Activated CD4-positive, alpha-beta memory T cell treated with anti-CD3 and anti-CD28 coated beads, Interleukin-2, amount 10 ng/mL, durations not matched to agents 7 days and 5 days (primary cell): Measurements from ENCODE around the gene CX3CL1. TPM values are rescaled to one million over a fixed set of nuclear protein-coding genes. Genes with fewer than 3 reads are reported as not detected.
"Not testable (repeated sequence)": the region's sequence is repeated elsewhere in the genome, so short reads cannot be mapped to it uniquely, and the experiment has no call there.

Experiments used
- CTCF ChIA-PET: fragments of 350-600 bp; sonication (Branson Sonifier 250); formaldehyde crosslinking; loops from one replicate; lab custom pipeline; 2021; ENCODE audit warnings: antibody characterized with exemption, inconsistent platforms; lab: Charles Lee
- POLR2A ChIA-PET: fragments of 350-600 bp; sonication (Branson Sonifier 250); formaldehyde crosslinking; loops from one replicate; lab custom pipeline; 2021; ENCODE audit warnings: antibody characterized with exemption; lab: Charles Lee
- DNase-seq: peaks from one replicate; pipeline ENCODE4 v3.0.0-alpha.2; 2020
- H3K27ac Mint-ChIP-seq: one replicate; pipeline ENCODE4 v1.8.0; 2021; ENCODE audit warnings: mild to moderate bottlenecking, mixed read lengths
- H3K27me3 Mint-ChIP-seq: one replicate; pipeline ENCODE4 v1.8.0; 2021; ENCODE audit warnings: mixed read lengths
- H3K36me3 Mint-ChIP-seq: one replicate; pipeline ENCODE4 v1.8.0; 2021; ENCODE audit warnings: low read depth, mixed read lengths
- H3K4me1 Mint-ChIP-seq: one replicate; pipeline ENCODE4 v1.8.0; 2021; ENCODE audit warnings: mixed read lengths
- H3K4me3 Mint-ChIP-seq: one replicate; pipeline ENCODE4 v1.8.0; 2021; ENCODE audit warnings: mild to moderate bottlenecking, mixed read lengths
- H3K9me3 Mint-ChIP-seq: one replicate; pipeline ENCODE4 v1.8.0; 2021; ENCODE audit warnings: mixed read lengths
- total RNA-seq, 2 experiments: library from RNA; stranded (reverse); gene quantifications; one replicate each; pipeline ENCODE4 v1.2.3, GENCODE V29; 2021

The CX3CL1 gene
- total RNA-seq, 2 experiments from 2014 or later: not detected

DNA sequence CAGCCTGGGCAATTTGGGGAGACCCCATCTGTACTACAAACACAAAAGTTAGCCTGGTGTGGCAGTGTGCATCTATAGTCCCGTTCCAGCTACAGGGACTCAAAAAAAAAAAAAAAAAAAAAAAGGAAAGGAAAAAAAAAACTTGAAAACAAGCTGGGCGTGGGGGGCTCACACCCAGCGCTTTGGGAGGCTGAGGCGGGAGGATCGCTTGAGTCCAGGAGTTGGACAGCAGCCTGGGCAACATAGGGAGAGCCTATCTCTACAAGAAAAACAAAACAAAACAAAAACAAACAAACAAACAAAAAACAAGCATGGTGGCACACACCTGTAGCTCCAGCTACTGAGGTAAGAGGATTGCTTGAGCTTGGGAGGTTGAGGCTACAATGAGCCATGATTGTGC lies 19.4 kb downstream of the CX3CL1 start:
- H3K27me3 Mint-ChIP-seq: peaks cover 4% of the 10 kb centered on the region
- H3K4me3 Mint-ChIP-seq: no peak overlapping the region
- H3K9me3 Mint-ChIP-seq: peaks cover 5% of the 10 kb centered on the region
- ChIA-PET POLR2A (no interaction called here), CTCF (interaction anchor here (0.6 kb wide), 1 partner anchor 37 kb away, joined by 3 read pairs; no protein-coding TSS in a partner anchor)
- no peak overlapping the region for H3K27ac Mint-ChIP-seq
- H3K4me1 Mint-ChIP-seq: peaks cover 6% of the 10 kb centered on the region
- no peaks in the 10 kb centered on the region for H3K36me3 Mint-ChIP-seq
- DNase-seq: no peak

DNA sequence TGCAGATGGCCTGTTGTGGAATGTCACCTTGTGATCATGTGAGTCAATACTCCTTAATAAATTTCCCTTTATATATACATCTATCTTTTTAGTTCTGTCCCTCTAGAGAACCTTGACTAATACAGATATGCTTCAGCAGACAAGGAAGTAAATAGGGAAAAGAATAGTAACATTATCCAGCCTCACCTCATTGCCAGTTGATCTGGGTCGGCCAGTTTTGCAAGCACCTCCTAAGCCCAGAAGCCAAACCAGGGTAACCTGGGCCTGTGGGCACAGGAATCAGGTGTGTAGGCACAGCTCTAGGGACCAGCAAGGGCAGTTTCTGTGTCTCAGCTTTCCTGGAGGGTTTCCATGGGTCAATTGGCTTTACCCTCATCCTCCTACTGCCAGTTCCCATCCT lies 20.4 kb downstream of the CX3CL1 start:
- ChIA-PET POLR2A (no interaction called here), CTCF (no interaction called here)
- no peak overlapping the region for H3K27ac Mint-ChIP-seq
- no peak overlapping the region for H3K4me3 Mint-ChIP-seq
- H3K4me1 Mint-ChIP-seq: peaks cover 6% of the 10 kb centered on the region
- DNase-seq: no peak
- peaks cover 5% of the 10 kb centered on the region for H3K9me3 Mint-ChIP-seq
- H3K27me3 Mint-ChIP-seq: peaks cover 6% of the 10 kb centered on the region
- H3K36me3 Mint-ChIP-seq: no peaks in the 10 kb centered on the region

DNA sequence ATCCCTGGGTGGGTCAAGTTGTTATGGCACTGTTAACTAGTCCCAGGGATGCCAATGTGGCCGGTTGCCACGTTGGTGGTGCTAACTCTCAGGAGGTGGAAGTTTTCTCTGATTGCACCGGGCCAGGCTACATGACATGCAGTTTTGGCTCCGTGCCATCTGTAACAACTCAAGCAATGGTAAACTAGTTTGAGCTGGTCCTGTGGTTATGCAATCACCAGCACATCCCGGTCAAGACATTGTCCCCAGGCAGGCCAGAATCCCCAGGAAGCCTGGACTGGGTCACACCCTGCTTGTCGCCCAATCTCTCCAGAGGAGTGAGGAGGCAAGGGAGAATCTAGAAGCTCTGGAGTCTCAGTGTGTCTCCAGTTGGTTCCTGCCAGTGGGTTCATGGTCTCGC lies 22.2 kb downstream of the CX3CL1 start:
- no peak overlapping the region for H3K4me3 Mint-ChIP-seq
- no peaks in the 10 kb centered on the region for H3K4me1 Mint-ChIP-seq
- H3K9me3 Mint-ChIP-seq: no peaks in the 10 kb centered on the region
- DNase-seq: no peak
- ChIA-PET POLR2A (no interaction called here), CTCF (no interaction called here)
- H3K27ac Mint-ChIP-seq: no peak overlapping the region
- peaks cover 6% of the 10 kb centered on the region for H3K27me3 Mint-ChIP-seq
- H3K36me3 Mint-ChIP-seq: no peaks in the 10 kb centered on the region

DNA sequence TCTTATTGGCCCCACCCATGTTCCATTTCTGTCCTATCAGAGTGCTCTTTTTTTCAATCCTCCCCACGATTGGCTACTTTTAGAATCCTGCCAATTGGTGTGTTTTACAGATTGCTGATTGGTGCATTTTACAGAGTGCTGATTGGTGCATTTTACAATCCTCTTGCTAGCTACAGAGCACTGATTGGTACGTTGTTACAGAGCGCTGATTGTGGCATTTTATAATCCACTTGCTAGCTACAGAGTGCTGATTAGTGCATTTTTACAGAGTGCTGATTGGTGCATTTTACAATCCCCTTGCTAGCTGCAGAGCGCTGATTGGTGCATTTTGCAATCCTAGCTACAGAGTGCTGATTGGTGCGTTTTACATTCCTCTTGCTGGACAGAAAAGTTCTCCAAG lies 22.7 kb downstream of the CX3CL1 start:
- Mint-ChIP-seq H3K36me3 (no peaks in the 10 kb centered on the region), H3K9me3 (no peaks in the 10 kb centered on the region), H3K4me3 (no peak overlapping the region), H3K27me3 (peaks cover 6% of the 10 kb centered on the region), H3K27ac (no peak overlapping the region), H3K4me1 (no peaks in the 10 kb centered on the region)
- ChIA-PET POLR2A (no interaction called here), CTCF (no interaction called here)
- no peak for DNase-seq

DNA sequence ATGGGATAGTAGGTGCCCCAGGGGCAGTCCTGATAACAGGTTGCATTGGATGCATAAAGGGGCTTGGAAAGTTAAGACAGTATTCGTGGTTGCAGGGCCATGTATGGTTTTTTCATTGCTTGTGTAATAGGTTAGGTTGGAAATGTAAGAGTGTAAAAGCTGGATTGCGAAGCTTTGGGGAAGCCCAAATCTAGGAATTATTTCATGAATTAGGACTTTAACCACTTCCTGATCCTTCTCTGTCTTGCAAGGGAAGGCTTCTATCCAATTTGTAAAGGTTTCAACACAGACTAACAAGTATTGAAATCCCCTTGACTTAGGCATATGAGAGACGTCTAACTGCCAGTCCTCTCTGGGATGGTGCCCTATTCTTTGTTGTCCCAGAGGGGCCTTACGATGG lies 24.5 kb downstream of the CX3CL1 start:
- no peak for DNase-seq
- ChIA-PET CTCF (interaction anchor here (1.6 kb wide), 1 partner anchor 96 kb away, joined by 3 read pairs; no protein-coding TSS in a partner anchor), POLR2A (no interaction called here)
- no peaks in the 10 kb centered on the region for H3K36me3 Mint-ChIP-seq
- no peak overlapping the region for H3K4me3 Mint-ChIP-seq
- H3K4me1 Mint-ChIP-seq: no peaks in the 10 kb centered on the region
- no peaks in the 10 kb centered on the region for H3K9me3 Mint-ChIP-seq
- peaks cover 2% of the 10 kb centered on the region for H3K27me3 Mint-ChIP-seq
- no peak overlapping the region for H3K27ac Mint-ChIP-seq

DNA sequence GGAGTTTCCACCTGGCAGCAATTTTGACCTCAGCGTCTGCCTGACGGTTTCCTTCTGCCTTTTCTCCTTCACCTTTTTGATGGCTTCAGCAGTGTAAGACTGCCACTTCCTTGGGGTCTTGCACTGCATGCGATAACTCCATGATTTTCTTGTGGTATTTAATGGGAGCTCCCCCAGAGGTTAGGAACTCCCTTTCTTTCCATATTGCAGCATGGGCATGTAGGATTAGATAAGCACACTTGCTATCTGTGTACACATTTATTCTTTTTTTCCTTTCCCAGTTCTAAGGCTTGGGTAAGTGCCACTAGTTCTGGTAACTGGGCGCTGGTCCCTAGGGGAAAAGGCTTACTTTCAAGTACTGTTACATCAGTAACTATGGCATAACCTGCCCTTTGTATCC lies 25.2 kb downstream of the CX3CL1 start:
- H3K27ac Mint-ChIP-seq, H3K36me3 Mint-ChIP-seq, H3K9me3 Mint-ChIP-seq, H3K4me1 Mint-ChIP-seq, H3K4me3 Mint-ChIP-seq, POLR2A ChIA-PET, H3K27me3 Mint-ChIP-seq, DNase-seq: not testable (repeated sequence)
- CTCF ChIA-PET: interaction anchor here (1.6 kb wide), 1 partner anchor 97 kb away, joined by 3 read pairs; no protein-coding TSS in a partner anchor

DNA sequence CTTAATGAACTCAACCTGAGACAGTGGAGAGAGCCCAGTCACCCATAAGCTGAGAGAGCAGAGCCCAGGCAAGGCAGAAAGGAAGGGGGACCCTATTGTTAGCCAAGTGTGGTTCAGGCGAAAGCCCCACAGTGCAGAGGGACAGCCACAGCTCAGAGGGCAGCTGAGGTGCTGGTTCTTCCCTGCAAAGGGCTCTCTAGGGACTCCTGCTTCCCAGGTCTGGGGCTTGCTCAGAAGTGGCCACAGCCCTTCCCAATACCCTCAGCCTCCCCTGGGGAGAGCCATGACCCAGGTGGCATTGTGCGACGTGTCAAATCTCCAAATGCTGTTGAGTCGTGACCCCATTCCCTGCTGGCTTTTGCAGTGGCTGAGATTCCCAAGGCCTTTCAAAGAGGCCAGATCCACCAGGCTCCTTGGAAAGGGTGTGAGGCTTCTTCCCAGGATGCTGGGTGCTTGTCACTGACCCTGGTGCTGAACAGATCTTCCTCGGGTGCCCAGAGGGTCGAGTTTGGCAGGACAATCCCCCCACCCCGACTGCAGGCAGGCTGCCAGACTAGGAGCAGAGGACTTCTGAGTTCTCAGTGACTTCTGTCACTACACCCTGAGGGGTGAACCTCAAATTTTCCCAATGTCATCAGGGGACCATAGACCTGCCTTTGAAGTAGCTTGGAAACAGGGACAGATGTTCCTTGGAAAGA lies 29.8 kb downstream of the CX3CL1 start:
- CTCF ChIA-PET: interaction anchor here (1.3 kb wide), 1 partner anchor 15 kb away, joined by 4 read pairs; no protein-coding TSS in a partner anchor

DNA sequence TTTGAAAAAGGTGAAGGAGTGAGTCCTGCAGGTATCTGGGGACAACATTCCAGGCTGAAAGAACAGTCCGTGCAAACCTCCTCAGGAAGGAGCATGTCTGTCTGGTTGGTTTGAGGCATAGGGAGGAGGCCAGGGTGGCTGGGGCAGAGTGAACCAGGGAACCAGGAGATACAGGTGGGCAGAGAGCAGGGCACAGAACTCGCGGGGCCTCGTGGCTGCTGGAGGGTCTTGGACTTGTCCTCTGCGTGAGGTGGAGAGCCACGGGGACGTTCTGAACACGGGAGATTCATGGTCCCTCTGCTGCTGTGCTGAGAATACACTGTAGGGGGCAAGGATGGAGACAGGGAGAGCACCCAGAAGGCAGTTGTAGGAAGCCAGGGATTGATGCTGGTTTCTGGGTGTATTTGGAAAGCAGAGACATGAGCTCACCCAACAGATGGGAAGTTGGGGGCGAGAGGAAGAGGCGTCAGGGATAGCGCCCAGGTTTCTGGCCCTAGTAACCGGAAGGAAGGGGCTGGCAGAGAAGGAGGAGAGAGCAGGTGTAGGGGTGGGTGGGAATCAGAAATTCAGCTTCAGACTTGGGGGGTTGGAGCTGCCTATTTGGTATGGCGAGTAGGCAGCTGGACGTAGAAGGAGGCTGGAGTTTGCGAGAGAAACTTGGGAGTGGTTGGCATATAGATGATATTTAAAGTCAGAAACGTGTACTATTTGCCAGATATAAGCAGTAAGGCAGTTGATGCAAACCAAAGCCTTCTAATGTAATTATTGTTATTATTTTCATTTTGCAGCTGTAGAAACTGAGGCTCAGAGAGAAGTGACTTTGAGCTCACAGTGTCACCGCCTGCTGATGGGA lies 31.9 kb downstream of the CX3CL1 start, which contains the start of gene CCL17:
Gene CCL17, plus strand, starts transcription at position 803 of the 853 bp plus-strand sequence. CDS start 9,166 bp downstream, outside the sequence.
- Mint-ChIP-seq H3K27me3 (peaks cover 6% of the 10 kb centered on the region), H3K4me3 (no peak within 1 kb of the TSS), H3K27ac (no peak within 1 kb of the TSS), H3K9me3 (no peaks in the 10 kb centered on the region), H3K36me3 (no peaks in the 10 kb centered on the region), H3K4me1 (no peaks in the 10 kb centered on the region)
- no peak for DNase-seq
- ChIA-PET POLR2A (interaction anchor here (1.1 kb wide), 1 partner anchor 14 kb away, joined by 3 read pairs; no protein-coding TSS in a partner anchor), CTCF (interaction anchor here (0.8 to 1.6 kb wide), 3 partner anchors 13 to 58 kb away, joined by 3 to 4 read pairs (median 4); partner anchors contain the start of gene POLR2C)

More for the DNA sequence above, 29.8 kb downstream of the CX3CL1 start:
- no peaks in the 10 kb centered on the region for H3K36me3 Mint-ChIP-seq
- peaks cover 6% of the 10 kb centered on the region for H3K27me3 Mint-ChIP-seq
- no peak overlapping the region for H3K4me3 Mint-ChIP-seq
- POLR2A ChIA-PET: no interaction called here
- no peak overlapping the region for H3K27ac Mint-ChIP-seq
- no peaks in the 10 kb centered on the region for H3K4me1 Mint-ChIP-seq
- no peaks in the 10 kb centered on the region for H3K9me3 Mint-ChIP-seq
- DNase-seq: no peak

DNA sequence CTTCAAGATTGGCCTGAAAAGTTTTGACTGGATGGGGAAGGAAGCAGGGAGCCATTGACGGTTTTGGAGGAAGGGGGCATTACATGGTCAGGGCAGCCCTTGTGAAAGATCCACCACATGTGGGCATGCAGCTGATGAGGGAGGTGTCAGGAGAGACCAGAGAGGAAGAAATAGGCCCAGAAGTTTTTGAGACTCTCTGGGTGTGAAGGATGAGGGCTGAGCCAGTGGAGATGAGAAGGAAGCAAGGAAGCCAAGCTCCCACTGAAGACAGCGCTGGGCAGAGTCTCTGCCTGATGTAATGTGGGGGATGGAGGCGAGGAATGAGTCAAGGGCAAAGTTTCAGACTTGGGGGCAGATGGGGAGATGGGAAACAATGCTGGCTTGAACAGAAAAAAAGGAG lies 32.8 kb downstream of the CX3CL1 start:
- H3K36me3 Mint-ChIP-seq: no peaks in the 10 kb centered on the region
- POLR2A ChIA-PET: interaction anchor here (1.1 kb wide), 1 partner anchor 13 kb away, joined by 3 read pairs; no protein-coding TSS in a partner anchor
- peaks cover 6% of the 10 kb centered on the region for H3K27me3 Mint-ChIP-seq

DNA sequence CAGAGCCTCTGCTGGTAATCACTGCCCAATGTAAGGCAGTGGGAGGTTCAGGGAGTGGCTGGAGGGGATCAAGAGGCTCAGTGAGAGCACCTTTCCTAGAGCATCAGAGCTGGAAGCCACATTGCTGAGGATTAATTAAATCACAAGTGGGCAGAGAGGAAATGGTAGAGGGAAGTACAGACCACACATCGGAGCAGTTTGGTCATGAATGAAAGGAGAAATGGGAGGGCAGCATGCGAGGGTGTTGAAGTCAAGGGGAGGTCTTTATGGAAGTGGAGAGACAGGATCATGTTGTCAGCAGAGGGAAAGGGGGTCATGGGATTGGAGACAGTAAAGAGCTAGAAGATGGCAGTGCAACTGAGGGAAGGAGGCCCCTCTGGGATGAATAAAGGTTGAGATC lies 34.6 kb downstream of the CX3CL1 start:
- ChIA-PET CTCF (interaction anchor here (1.0 kb wide), 1 partner anchor 10 kb away, joined by 3 read pairs; no protein-coding TSS in a partner anchor), POLR2A (no interaction called here)
- no peaks in the 10 kb centered on the region for H3K36me3 Mint-ChIP-seq
- H3K9me3 Mint-ChIP-seq: no peaks in the 10 kb centered on the region
- H3K4me1 Mint-ChIP-seq: no peaks in the 10 kb centered on the region
- no peak overlapping the region for H3K4me3 Mint-ChIP-seq
- H3K27me3 Mint-ChIP-seq: peaks cover 6% of the 10 kb centered on the region
- no peak overlapping the region for H3K27ac Mint-ChIP-seq
- no peak for DNase-seq

More for the DNA sequence above, 32.8 kb downstream of the CX3CL1 start:
- CTCF ChIA-PET: interaction anchor here (1.2 to 1.6 kb wide), 2 partner anchors 12 to 57 kb away, joined by 4 read pairs; partner anchors contain the start of gene POLR2C
- H3K9me3 Mint-ChIP-seq: no peaks in the 10 kb centered on the region
- no peak overlapping the region for H3K27ac Mint-ChIP-seq
- H3K4me1 Mint-ChIP-seq: no peaks in the 10 kb centered on the region
- no peak overlapping the region for H3K4me3 Mint-ChIP-seq
- DNase-seq: no peak

DNA sequence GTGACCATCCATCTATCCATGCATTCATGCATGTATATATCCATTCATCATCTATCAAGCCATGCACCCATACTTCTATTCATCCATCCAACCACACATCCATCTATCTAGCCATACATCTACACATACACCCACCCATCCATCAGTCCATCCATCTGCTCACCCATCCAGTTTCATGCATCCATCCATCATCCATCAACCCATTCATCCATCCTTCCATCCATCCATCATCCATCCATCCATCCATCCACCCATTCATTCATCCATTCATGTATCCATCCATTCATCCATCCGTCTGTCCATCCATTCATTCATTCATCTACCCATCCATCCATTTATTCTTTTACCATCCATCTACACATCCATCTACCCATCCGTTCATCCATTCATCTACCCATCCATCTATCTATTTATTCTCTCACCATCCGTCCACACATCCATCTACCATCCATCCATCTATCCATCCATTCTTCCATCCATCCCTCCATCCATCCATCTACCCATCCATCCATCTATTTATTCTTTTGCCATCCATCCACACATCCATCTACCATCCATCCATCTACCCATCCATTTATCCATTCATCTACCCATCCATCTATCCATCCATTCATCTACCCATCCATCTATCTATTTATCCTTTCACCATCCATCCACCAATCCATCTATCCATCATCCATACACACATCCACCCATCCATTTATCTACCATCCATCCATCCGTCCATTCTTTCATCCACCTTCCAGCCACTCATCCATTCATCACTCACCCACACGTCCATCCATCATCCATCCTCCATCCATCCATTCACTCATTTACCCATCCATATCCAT lies 35.4 kb downstream of the CX3CL1 start:
- Mint-ChIP-seq H3K9me3 (no peaks in the 10 kb centered on the region), H3K27me3 (peaks cover 6% of the 10 kb centered on the region), H3K4me1 (no peaks in the 10 kb centered on the region), H3K36me3 (no peaks in the 10 kb centered on the region), H3K27ac (no peak overlapping the region), H3K4me3 (no peak overlapping the region)
- POLR2A ChIA-PET: no interaction called here
- CTCF ChIA-PET: no interaction called here
- no peak for DNase-seq

DNA sequence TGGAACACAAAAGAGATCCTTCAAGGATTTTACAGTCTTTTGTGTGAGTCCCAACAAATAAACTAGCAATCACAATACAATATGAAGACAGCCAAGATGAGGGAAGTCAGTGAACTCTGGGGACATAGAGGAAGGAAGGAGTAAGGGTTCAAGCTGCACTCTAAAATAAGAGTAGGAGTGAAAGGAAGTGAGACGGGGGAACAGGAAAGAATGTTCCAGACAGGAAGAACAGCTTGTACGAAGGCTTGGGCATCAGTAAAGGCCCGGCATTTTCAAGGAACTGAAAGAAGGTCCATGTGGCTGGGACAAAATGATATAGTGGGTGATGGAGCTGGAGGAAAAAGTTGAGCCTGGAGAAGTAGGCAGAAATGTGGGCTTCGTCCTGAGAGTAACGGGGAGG lies 36.8 kb downstream of the CX3CL1 start:
- DNase-seq: no peak
- Mint-ChIP-seq H3K4me1 (no peaks in the 10 kb centered on the region), H3K4me3 (no peak overlapping the region), H3K27me3 (peaks cover 7% of the 10 kb centered on the region), H3K27ac (no peak overlapping the region), H3K9me3 (no peaks in the 10 kb centered on the region), H3K36me3 (no peaks in the 10 kb centered on the region)
- ChIA-PET CTCF (no interaction called here), POLR2A (no interaction called here)
